H9 (cell line): ENCODE data around the gene LAMC3. TPM values are rescaled to one million over a fixed set of nuclear protein-coding genes. Genes with fewer than 3 reads are reported as not detected.

Source experiments
- DNase-seq: peaks from one replicate; pipeline ENCODE4 v3.0.0-alpha.2; 2017
- H2AFZ ChIP-seq: one replicate; pipeline ENCODE4 v1.6.1; 2013; ENCODE audit warnings: mild to moderate bottlenecking, low read length, control low read depth, moderate library complexity
- H2AK5ac ChIP-seq: 2 replicates; pipeline ENCODE4 v1.6.1; 2013; ENCODE audit warnings: low read length, control low read depth, mixed read lengths; ENCODE audit not compliant: insufficient read length
- H2BK120ac ChIP-seq: one replicate; pipeline ENCODE4 v1.6.1; 2013; ENCODE audit warnings: low read depth, mild to moderate bottlenecking, low read length, control low read depth, inconsistent platforms; ENCODE audit not compliant: poor library complexity, severe bottlenecking
- H2BK12ac ChIP-seq: 2 replicates; pipeline ENCODE4 v1.6.1; 2013; ENCODE audit warnings: low read length, control low read depth, mixed read lengths, low read depth; ENCODE audit not compliant: insufficient read length
- H2BK15ac ChIP-seq: 2 replicates; pipeline ENCODE4 v1.6.1; 2013; ENCODE audit warnings: low read depth, low read length, control low read depth
- H2BK20ac ChIP-seq: one replicate; pipeline ENCODE4 v1.6.1; 2013; ENCODE audit warnings: low read depth, mild to moderate bottlenecking, low read length, control low read depth, inconsistent platforms; ENCODE audit not compliant: poor library complexity, severe bottlenecking
- H2BK5ac ChIP-seq: 2 replicates; pipeline ENCODE4 v1.6.1; 2013; ENCODE audit warnings: low read length, control low read depth, mixed read lengths; ENCODE audit not compliant: insufficient read length
- H3K14ac ChIP-seq: 2 replicates; pipeline ENCODE4 v1.6.1; 2013; ENCODE audit warnings: low read length, control low read depth; ENCODE audit not compliant: insufficient read depth
- H3K18ac ChIP-seq: 2 replicates; pipeline ENCODE4 v1.6.1; 2013; ENCODE audit warnings: low read depth, mild to moderate bottlenecking, mixed read lengths, low read length, control low read depth; ENCODE audit not compliant: insufficient read length
- H3K23ac ChIP-seq: 2 replicates; pipeline ENCODE4 v1.6.1; 2013; ENCODE audit warnings: low read length, control low read depth, mixed read lengths, low read depth; ENCODE audit not compliant: insufficient read length
- H3K23me2 ChIP-seq: 2 replicates; pipeline ENCODE4 v1.6.1; 2013; ENCODE audit warnings: low read depth, mild to moderate bottlenecking, mixed read lengths, low read length, control low read depth; ENCODE audit not compliant: insufficient read length, poor library complexity, severe bottlenecking
- H3K27ac ChIP-seq: 2 replicates; pipeline ENCODE4 v1.5.1; 2013; ENCODE audit warnings: low read length, control low read depth, mixed read lengths, low read depth; ENCODE audit not compliant: insufficient read length
- H3K27me3 ChIP-seq: 2 replicates; pipeline ENCODE4 v1.6.1; 2013; ENCODE audit warnings: low read length, control low read depth, inconsistent platforms; ENCODE audit not compliant: insufficient read depth
- H3K4ac ChIP-seq: 2 replicates; pipeline ENCODE4 v1.6.1; 2013; ENCODE audit warnings: low read depth, mild to moderate bottlenecking, control low read depth, inconsistent platforms, low read length, moderate library complexity
- H3K4me1 ChIP-seq: 2 replicates; pipeline ENCODE4 v1.6.1; 2013; ENCODE audit warnings: low read length, control low read depth, inconsistent platforms; ENCODE audit not compliant: insufficient read depth
- H3K4me2 ChIP-seq: 2 replicates; pipeline ENCODE4 v1.6.1; 2013; ENCODE audit warnings: low read length, control low read depth, mixed read lengths; ENCODE audit not compliant: insufficient read length, insufficient read depth
- H3K56ac ChIP-seq: 2 replicates; pipeline ENCODE4 v1.6.1; 2013; ENCODE audit warnings: low read depth, mild to moderate bottlenecking, mixed read lengths, low read length, control low read depth; ENCODE audit not compliant: insufficient read length
- H3K79me1 ChIP-seq: 2 replicates; pipeline ENCODE4 v1.6.1; 2013; ENCODE audit warnings: low read depth, mild to moderate bottlenecking, moderate library complexity, low read length, control low read depth, inconsistent platforms; ENCODE audit not compliant: insufficient read depth, poor library complexity, severe bottlenecking
- H3K79me2 ChIP-seq: 2 replicates; pipeline ENCODE4 v1.6.1; 2013; ENCODE audit warnings: low read length, control low read depth, inconsistent platforms; ENCODE audit not compliant: insufficient read depth
- H3K9ac ChIP-seq: 2 replicates; pipeline ENCODE4 v1.6.1; 2013; ENCODE audit warnings: low read length, control low read depth, mixed read lengths; ENCODE audit not compliant: insufficient read length; ENCODE audit errors: extremely low read depth
- H3K9me3 ChIP-seq: one replicate; pipeline ENCODE4 v1.6.1; 2013; ENCODE audit warnings: low read depth, low read length, inconsistent platforms; ENCODE audit not compliant: control insufficient read depth
- H3T11ph ChIP-seq: one replicate; pipeline ENCODE4 v1.6.1; 2013; ENCODE audit warnings: mild to moderate bottlenecking, low read length, control low read depth, inconsistent platforms
- H4K20me1 ChIP-seq: one replicate; pipeline ENCODE4 v1.6.1; 2013; ENCODE audit not compliant: control insufficient read depth, insufficient read length, insufficient read depth
- H4K5ac ChIP-seq: 2 replicates; pipeline ENCODE4 v1.6.1; 2013; ENCODE audit warnings: low read depth, mild to moderate bottlenecking, mixed read lengths, low read length, control low read depth; ENCODE audit not compliant: insufficient read length
- H4K8ac ChIP-seq: replicated peaks from 2 replicates; pipeline ENCODE4 v1.6.1; 2013; ENCODE audit warnings: low read length, control low read depth, mixed read lengths, low read depth; ENCODE audit not compliant: insufficient read length
- H4K91ac ChIP-seq: 2 replicates; pipeline ENCODE4 v1.6.1; 2013; ENCODE audit warnings: low read depth, mild to moderate bottlenecking, moderate library complexity, mixed read lengths, low read length, control low read depth; ENCODE audit not compliant: insufficient read length
- H3K27ac Mint-ChIP-seq, 3 experiments: 2 replicates in 2 of 3; 3 replicates in 1 of 3; pipeline ENCODE4 v1.8.0; 2020 to 2021; ENCODE audit warnings: mixed read lengths in 3 of 3, mild to moderate bottlenecking in 1 of 3, moderate library complexity in 1 of 3
- H3K27me3 Mint-ChIP-seq: 2 replicates; pipeline ENCODE4 v1.8.0; 2021; ENCODE audit warnings: low read depth, mild to moderate bottlenecking, moderate library complexity, mixed read lengths
- H3K36me3 Mint-ChIP-seq, 3 experiments: 2 replicates in 2 of 3; 3 replicates in 1 of 3; pipeline ENCODE4 v1.8.0; 2020 to 2021; ENCODE audit warnings: low read depth in 3 of 3, mixed read lengths in 3 of 3; ENCODE audit not compliant: insufficient read depth in 1 of 3
- H3K4me1 Mint-ChIP-seq, 2 experiments: 2 replicates each; pipeline ENCODE4 v1.8.0; 2020; ENCODE audit warnings: mixed read lengths in 2 of 2
- H3K4me3 Mint-ChIP-seq, 2 experiments: 2 replicates in 1 of 2; 3 replicates in 1 of 2; pipeline ENCODE4 v1.8.0; 2020 to 2021; ENCODE audit warnings: mild to moderate bottlenecking in 2 of 2, mixed read lengths in 2 of 2, moderate library complexity in 1 of 2
- H3K9me3 Mint-ChIP-seq, 2 experiments: 2 replicates in 1 of 2; 3 replicates in 1 of 2; pipeline ENCODE4 v1.8.0; 2020; ENCODE audit warnings: mild to moderate bottlenecking in 2 of 2, mixed read lengths in 2 of 2, moderate library complexity in 1 of 2
- WGBS: extraction: QIAGEN DNeasy Blood & Tissue Kit; methylation state at CpG from one replicate; pipeline ENCODE4 v1.1.7; 2013; ENCODE audit warnings: missing lambda C conversion rate, low lambda C conversion rate, mixed read lengths; ENCODE audit not compliant: insufficient read length; ENCODE audit errors: extremely low coverage; 5-methylcytosine and 5-hydroxymethylcytosine counted together
- total RNA-seq: library from RNA; stranded (reverse); gene quantifications from 2 replicates; pipeline ENCODE4 v1.2.1, GENCODE V29; 2021
- TF ChIP-seq, protein P1 (sequence below): fragments of 200-600 bp; sonication (generic); conservative IDR thresholded peaks from 3 replicates; pipeline ENCODE4 v1.8.0; 2021; ENCODE audit warnings: antibody characterized with exemption, mild to moderate bottlenecking

The LAMC3 gene
- total RNA-seq, 1 experiment from 2014 or later, result 21.7 TPM

DNA sequence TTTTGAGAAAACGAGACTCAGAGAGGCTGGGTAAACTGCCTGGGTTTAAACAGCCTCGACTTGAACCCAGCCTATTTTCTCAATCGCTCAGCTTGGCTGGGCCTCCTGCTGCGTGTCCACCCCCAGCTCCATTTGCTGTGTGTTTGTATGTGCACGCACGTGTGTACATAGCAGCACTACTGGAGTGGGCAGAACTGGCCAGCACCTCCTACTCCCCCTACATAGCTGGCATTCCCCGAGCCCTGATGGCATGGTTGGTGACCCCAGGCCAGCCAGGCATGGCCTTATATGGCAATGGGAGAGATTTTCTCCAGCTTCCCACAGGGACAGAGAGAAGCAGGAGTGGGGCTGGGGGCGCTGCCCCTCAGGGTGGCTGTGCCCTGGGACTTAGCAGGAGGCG lies 91.5 kb downstream of the LAMC3 start:
- Histone ChIP-seq H2BK15ac (no peak overlapping the region), H3K27me3 (no peaks in the 10 kb centered on the region), H3K4ac (no peak overlapping the region), H3K23ac (no peak overlapping the region), H2AFZ (no peak overlapping the region), H3K79me1 (no peaks in the 10 kb centered on the region), H4K20me1 (no peaks in the 10 kb centered on the region), H2BK120ac (no peak overlapping the region), H4K5ac (peak overlapping the region; percentile 45), H3K9me3 (no peaks in the 10 kb centered on the region), H2BK20ac (no peak overlapping the region), H2BK5ac (no peak overlapping the region), H3T11ph (no peak overlapping the region), H2AK5ac (no peak overlapping the region), H3K18ac (peak overlapping the region; percentile 5), H4K91ac (no peak overlapping the region), H3K4me1 (peaks cover 20% of the 10 kb centered on the region; the same call in 1 of the 2 replicates), H3K27ac (no peak overlapping the region), H2BK12ac (no peak overlapping the region), H3K4me2 (no peak overlapping the region), H3K9ac (peak overlapping the region; percentile 34), H3K14ac (peak overlapping the region; percentile 73; the same call in 1 of the 2 replicates), H3K23me2 (peaks cover 3% of the 10 kb centered on the region), H4K8ac (no peak overlapping the region), H3K56ac (no peak overlapping the region), H3K79me2 (no peaks in the 10 kb centered on the region; the same call in 1 of the 2 replicates)
- H3K36me3 Mint-ChIP-seq, result peaks cover 10 to 48% (median 24%) of the 10 kb centered on the region in 3 experiments; a peak in 6 of 7 replicates
- no peaks in the 10 kb centered on the region; a peak in 1 of 5 replicates for H3K9me3 Mint-ChIP-seq
- no peak for DNase-seq
- TF ChIP-seq, protein P1, sequence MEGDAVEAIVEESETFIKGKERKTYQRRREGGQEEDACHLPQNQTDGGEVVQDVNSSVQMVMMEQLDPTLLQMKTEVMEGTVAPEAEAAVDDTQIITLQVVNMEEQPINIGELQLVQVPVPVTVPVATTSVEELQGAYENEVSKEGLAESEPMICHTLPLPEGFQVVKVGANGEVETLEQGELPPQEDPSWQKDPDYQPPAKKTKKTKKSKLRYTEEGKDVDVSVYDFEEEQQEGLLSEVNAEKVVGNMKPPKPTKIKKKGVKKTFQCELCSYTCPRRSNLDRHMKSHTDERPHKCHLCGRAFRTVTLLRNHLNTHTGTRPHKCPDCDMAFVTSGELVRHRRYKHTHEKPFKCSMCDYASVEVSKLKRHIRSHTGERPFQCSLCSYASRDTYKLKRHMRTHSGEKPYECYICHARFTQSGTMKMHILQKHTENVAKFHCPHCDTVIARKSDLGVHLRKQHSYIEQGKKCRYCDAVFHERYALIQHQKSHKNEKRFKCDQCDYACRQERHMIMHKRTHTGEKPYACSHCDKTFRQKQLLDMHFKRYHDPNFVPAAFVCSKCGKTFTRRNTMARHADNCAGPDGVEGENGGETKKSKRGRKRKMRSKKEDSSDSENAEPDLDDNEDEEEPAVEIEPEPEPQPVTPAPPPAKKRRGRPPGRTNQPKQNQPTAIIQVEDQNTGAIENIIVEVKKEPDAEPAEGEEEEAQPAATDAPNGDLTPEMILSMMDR, result no peak
- peaks cover 52 to 64% of the 10 kb centered on the region in 2 experiments for H3K4me1 Mint-ChIP-seq
- H3K27ac Mint-ChIP-seq, result peak overlapping the region; percentile 55 to 91 (median 87); a peak in 4 of 7 replicates
- H3K4me3 Mint-ChIP-seq, result no peak overlapping the region; a peak in 1 of 5 replicates
- H3K27me3 Mint-ChIP-seq, result peaks cover 6% of the 10 kb centered on the region
- WGBS, result no CpG with 5 or more reads among the region's 9 CpGs
